H1 (cell line): ENCODE results near the gene HACD2. TPM values are rescaled to one million over a fixed set of nuclear protein-coding genes. Genes with fewer than 3 reads are reported as not detected.

Source experiments
- CTCF ChIA-PET: fragments of 300-600 bp; sonication (Branson Sonifier 250); formaldehyde crosslinking; loops from one replicate; lab custom pipeline; 2021; ENCODE audit not compliant: partially characterized antibody; lab: Charles Lee
- POLR2A ChIA-PET: fragments of 300-600 bp; sonication (Branson Sonifier 250); formaldehyde crosslinking; loops from one replicate; lab custom pipeline; 2021; ENCODE audit warnings: inconsistent platforms; ENCODE audit not compliant: partially characterized antibody; lab: Charles Lee
- DNase-seq, 2 experiments: peaks; one replicate each; pipeline versions ENCODE4 v3.0.0 to v3.0.0-alpha.2; 2010 to 2022; ENCODE audit warnings: low spot score in 2 of 2, low read depth in 1 of 2, mixed read lengths in 1 of 2
- FAIRE-seq: peaks from 2 replicates; lab custom pipeline; 2011; peaks lifted over from hg19 to GRCh38; lab: Jason Lieb, UNC
- H2AFZ ChIP-seq: 2 replicates; pipeline ENCODE4 v1.8.1; 2012; ENCODE audit warnings: low read length, inconsistent platforms
- H2AK5ac ChIP-seq: 2 replicates; pipeline ENCODE4 v1.6.1; 2013; ENCODE audit warnings: low read depth, low read length
- H2BK120ac ChIP-seq: replicated peaks from 2 replicates; pipeline ENCODE3; 2013; ENCODE audit warnings: low read depth, low read length, inconsistent platforms
- H2BK12ac ChIP-seq: 2 replicates; pipeline ENCODE4 v1.6.1; 2013; ENCODE audit warnings: low read depth, low read length
- H2BK15ac ChIP-seq: 2 replicates; pipeline ENCODE4 v1.6.1; 2013; ENCODE audit warnings: low read length
- H2BK20ac ChIP-seq: 2 replicates; pipeline ENCODE4 v1.6.1; 2013; ENCODE audit warnings: low read length
- H2BK5ac ChIP-seq: 2 replicates; pipeline ENCODE4 v1.6.1; 2013; ENCODE audit warnings: low read depth, low read length
- H3K14ac ChIP-seq: 2 replicates; pipeline ENCODE4 v1.6.1; 2013; ENCODE audit warnings: inconsistent platforms; ENCODE audit not compliant: insufficient read length
- H3K18ac ChIP-seq: 2 replicates; pipeline ENCODE4 v1.6.1; 2013; ENCODE audit warnings: low read length; ENCODE audit errors: extremely low read depth
- H3K23ac ChIP-seq: 2 replicates; pipeline ENCODE4 v1.6.1; 2013; ENCODE audit warnings: inconsistent platforms; ENCODE audit not compliant: insufficient read length
- H3K23me2 ChIP-seq: 2 replicates; pipeline ENCODE4 v1.6.1; 2013; ENCODE audit warnings: low read depth, low read length
- H3K27ac ChIP-seq: 2 replicates; pipeline ENCODE4 v1.6.1; 2011; ENCODE audit warnings: low read depth, low read length, inconsistent platforms
- H3K27me3 ChIP-seq, 4 experiments: replicated peaks in 1 of 4; 1 replicate in 1 of 4; 2 replicates in 3 of 4; pipeline versions ENCODE4 v1.6.1 to v1.8.1; 2011 to 2013; ENCODE audit warnings: low read length in 3 of 4, mild to moderate bottlenecking in 3 of 4, inconsistent platforms in 2 of 4, mixed read lengths in 2 of 4, moderate library complexity in 1 of 4; ENCODE audit not compliant: control insufficient read depth in 3 of 4, insufficient read depth in 3 of 4; ENCODE audit errors: extremely low read depth in 1 of 4
- H3K36me3 ChIP-seq, 4 experiments: 2 replicates each; pipeline versions ENCODE4 v1.6.1 to v1.8.1; 2011 to 2013; ENCODE audit warnings: mild to moderate bottlenecking in 4 of 4, low read length in 3 of 4, moderate library complexity in 2 of 4, control low read depth in 1 of 4, inconsistent platforms in 1 of 4; ENCODE audit not compliant: insufficient read depth in 4 of 4, control insufficient read depth in 2 of 4
- H3K4ac ChIP-seq: replicated peaks from 2 replicates; pipeline ENCODE3; 2013; ENCODE audit warnings: low read length, low read depth, mixed read lengths, inconsistent platforms; ENCODE audit not compliant: insufficient read length
- H3K4me1 ChIP-seq, 4 experiments: replicated peaks in 1 of 4; 1 replicate in 1 of 4; 2 replicates in 3 of 4; pipeline versions ENCODE4 v1.6.1 to v1.8.1; 2011 to 2013; ENCODE audit warnings: low read length in 3 of 4, inconsistent platforms in 2 of 4, mixed read lengths in 1 of 4; ENCODE audit not compliant: insufficient read depth in 4 of 4, control insufficient read depth in 3 of 4
- H3K4me2 ChIP-seq, 2 experiments: 2 replicates each; pipeline versions ENCODE4 v1.6.1 to v1.8.1; 2011 to 2013; ENCODE audit warnings: low read depth in 2 of 2, low read length in 2 of 2, control low read depth in 1 of 2, inconsistent platforms in 1 of 2, mild to moderate bottlenecking in 1 of 2; ENCODE audit not compliant: insufficient read depth in 1 of 2
- H3K4me3 ChIP-seq, 4 experiments: fragments of 200-600, 300-600 bp in 1 of 4; sonication (generic), shearing (Covaris generic), sonication (Bioruptor Twin) in 1 of 4; 2 replicates each; pipeline versions ENCODE4 v1.5.1 to v1.8.1; 2011 to 2016; ENCODE audit warnings: low read length in 4 of 4, low read depth in 3 of 4, control low read depth in 2 of 4, inconsistent platforms in 2 of 4, mild to moderate bottlenecking in 2 of 4, mixed read lengths in 1 of 4, moderate library complexity in 1 of 4; ENCODE audit not compliant: insufficient read depth in 2 of 4; ENCODE audit errors: extremely low read depth in 1 of 4
- H3K56ac ChIP-seq: replicated peaks from 2 replicates; pipeline ENCODE3; 2013; ENCODE audit warnings: low read depth, mild to moderate bottlenecking, mixed read lengths, low read length, inconsistent platforms; ENCODE audit not compliant: insufficient read length
- H3K79me1 ChIP-seq: 2 replicates; pipeline ENCODE4 v1.6.1; 2013; ENCODE audit warnings: low read depth, low read length, control low read depth
- H3K79me2 ChIP-seq, 2 experiments: 2 replicates each; pipeline versions ENCODE4 v1.6.1 to v1.8.1; 2012 to 2013; ENCODE audit warnings: low read length in 2 of 2, mild to moderate bottlenecking in 2 of 2, inconsistent platforms in 1 of 2; ENCODE audit not compliant: insufficient read depth in 2 of 2, control insufficient read depth in 1 of 2
- H3K9ac ChIP-seq, 4 experiments: replicated peaks in 1 of 4; 1 replicate in 1 of 4; 2 replicates in 3 of 4; pipeline versions ENCODE4 v1.6.1 to v1.8.1; 2011 to 2013; ENCODE audit warnings: low read depth in 3 of 4, low read length in 3 of 4, control low read depth in 2 of 4, mild to moderate bottlenecking in 2 of 4, moderate library complexity in 2 of 4, inconsistent platforms in 1 of 4; ENCODE audit errors: extremely low read depth in 1 of 4
- H3K9me3 ChIP-seq, 2 experiments: 2 replicates each; pipeline versions ENCODE4 v1.6.1 to v1.8.1; 2012 to 2013; ENCODE audit warnings: mild to moderate bottlenecking in 2 of 2, moderate library complexity in 2 of 2, control low read depth in 1 of 2, inconsistent platforms in 1 of 2, low read depth in 1 of 2, low read length in 1 of 2, mixed read lengths in 1 of 2; ENCODE audit not compliant: insufficient read depth in 2 of 2
- H4K20me1 ChIP-seq, 2 experiments: replicated peaks in 1 of 2; 2 replicates each; pipeline versions ENCODE3 to v1.8.1; 2011 to 2013; ENCODE audit warnings: inconsistent platforms in 2 of 2, low read length in 2 of 2, mild to moderate bottlenecking in 1 of 2; ENCODE audit not compliant: insufficient read depth in 2 of 2, control insufficient read depth in 1 of 2
- H4K5ac ChIP-seq: 2 replicates; pipeline ENCODE4 v1.6.1; 2013; ENCODE audit warnings: low read length, low read depth, mixed read lengths, inconsistent platforms; ENCODE audit not compliant: insufficient read length
- H4K8ac ChIP-seq: 2 replicates; pipeline ENCODE4 v1.8.0; 2013; ENCODE audit warnings: mild to moderate bottlenecking, moderate library complexity, low read length, inconsistent platforms; ENCODE audit not compliant: insufficient read depth; ENCODE audit errors: extremely low read depth
- H4K91ac ChIP-seq: replicated peaks from 2 replicates; pipeline ENCODE3; 2013; ENCODE audit warnings: low read length, mixed read lengths, inconsistent platforms; ENCODE audit not compliant: insufficient read length
- BRCA1 ChIP-seq: IDR thresholded peaks from 2 replicates; pipeline ENCODE4 v1.6.1; 2012; ENCODE audit warnings: low read depth, low read length, improper control_type of control experiment
- HDAC6 ChIP-seq: IDR thresholded peaks from one replicate; pipeline ENCODE4 v1.7.1; 2012; ENCODE audit warnings: low read depth, mild to moderate bottlenecking, inconsistent platforms, low read length, moderate library complexity
- MAX ChIP-seq: IDR thresholded peaks from 2 replicates; pipeline ENCODE4 v1.6.1; 2012; ENCODE audit warnings: inconsistent platforms
- PHF8 ChIP-seq: fragments of 200-600 bp; sonication (generic); conservative IDR thresholded peaks from 2 replicates; pipeline ENCODE4 v1.7.1; 2012; ENCODE audit warnings: low read depth, mild to moderate bottlenecking, inconsistent platforms, low read length, moderate library complexity
- POU5F1 ChIP-seq: IDR thresholded peaks from 2 replicates; pipeline ENCODE4 v1.6.1; 2011; ENCODE audit warnings: low read depth, mild to moderate bottlenecking, low read length, moderate library complexity
- RFX5 ChIP-seq: IDR thresholded peaks from 2 replicates; pipeline ENCODE4 v1.6.1; 2011; ENCODE audit warnings: low read depth, low read length, improper control_type of control experiment, borderline replicate concordance
- RXRA ChIP-seq: IDR thresholded peaks from 2 replicates; pipeline ENCODE4 v1.6.1; 2011; ENCODE audit warnings: low read depth, mild to moderate bottlenecking, low read length, moderate library complexity; ENCODE audit not compliant: insufficient read depth
- SP4 ChIP-seq: IDR thresholded peaks from 2 replicates; pipeline ENCODE4 v1.6.1; 2012; ENCODE audit warnings: low read length, inconsistent platforms
- TBP ChIP-seq: IDR thresholded peaks from 2 replicates; pipeline ENCODE4 v1.6.1; 2011; ENCODE audit warnings: low read depth, low read length, improper control_type of control experiment
- WGBS, 2 experiments: shearing (Covaris generic) in 1 of 2; methylation state at CpG; one replicate each; pipeline versions ENCODE4 v1.1.6 to v1.1.7; 2013 to 2015; ENCODE audit warnings: low lambda C conversion rate in 2 of 2, mixed read lengths in 2 of 2, inconsistent platforms in 1 of 2, low coverage in 1 of 2, missing lambda C conversion rate in 1 of 2; ENCODE audit not compliant: insufficient replicate concordance in 2 of 2, insufficient coverage in 1 of 2, insufficient read length in 1 of 2; ENCODE audit errors: extremely low coverage in 1 of 2, missing lambda C conversion rate in 1 of 2; 5-methylcytosine and 5-hydroxymethylcytosine counted together
- polyA plus RNA-seq, 7 experiments: library from polyadenylated mRNA; depleted of rRNA in 3 of 7; stranded (reverse) in 5 of 7; unstranded in 2 of 7; fragments of >200 nt in 5 of 7; fragments of 200-250 nt in 2 of 7; gene quantifications; 1 replicate in 5 of 7; 2 replicates in 1 of 7; 4 replicates in 1 of 7; pipeline versions ENCODE4 v1.2.1 to v1.2.3, GENCODE V29; 2011 to 2013; ENCODE audit warnings: missing spikeins in 2 of 7, mixed read lengths in 2 of 7
- total RNA-seq: library from RNA; stranded (reverse); fragmentation: NEBNext Ultra II Directional; extraction: Animal tissue kit (Norgen Biotek cat#: 25700); gene quantifications from 2 replicates; pipeline ENCODE4 v1.2.1, GENCODE V29; 2021

The HACD2 gene
- total and polyA plus RNA-seq, 2 of the 8 experiments (the other 6 are each of a cell fraction or from before 2014, with no cell fraction given), result 24.9 to 31.2 TPM

DNA sequence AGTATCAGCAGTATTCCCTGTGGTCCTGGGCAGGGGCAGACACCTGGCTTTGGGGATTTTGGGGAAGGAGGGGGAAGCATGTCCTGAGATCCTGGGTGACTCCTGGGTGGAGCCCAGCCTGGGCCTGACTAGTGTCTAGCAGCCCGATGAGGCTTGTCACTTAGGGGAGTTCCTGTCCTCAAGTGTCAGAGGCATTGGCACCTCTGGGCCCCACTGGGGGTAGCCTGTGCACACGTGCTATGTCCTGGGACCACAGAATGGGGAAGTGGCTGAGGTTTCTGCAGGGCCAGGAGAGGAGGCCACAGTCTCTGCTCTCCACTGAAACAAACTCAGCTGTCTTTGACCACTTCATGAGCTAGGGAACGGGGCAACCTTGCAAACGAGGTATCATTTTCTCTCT is 104.4 kb downstream of the HACD2 start:
- H3K4me1 ChIP-seq, result no peaks in the 10 kb centered on the region
- 88% methylated on average over 4 of the region's 4 CpGs; no CpG with 5 or more reads in 1 of the 2 experiments for WGBS, 2 experiments
- H3K14ac ChIP-seq, result no peak overlapping the region
- no peak overlapping the region for H3K23ac ChIP-seq
- no peak overlapping the region for H2AK5ac ChIP-seq
- no peak for DNase-seq
- no peak overlapping the region for H4K5ac ChIP-seq
- no peak overlapping the region for H3K9ac ChIP-seq
- H2BK120ac ChIP-seq, result no peak overlapping the region
- no peaks in the 10 kb centered on the region for H3K79me2 ChIP-seq
- H3K18ac ChIP-seq, result no peak overlapping the region
- FAIRE-seq, result no peak
- POLR2A ChIA-PET, result no interaction called here
- H2BK12ac ChIP-seq, result no peak overlapping the region
- no peak overlapping the region for H2BK20ac ChIP-seq
- no peaks in the 10 kb centered on the region for H3K9me3 ChIP-seq
- H3K36me3 ChIP-seq, result no peaks in the 10 kb centered on the region
- no peak overlapping the region for H3K27ac ChIP-seq
- no peaks in the 10 kb centered on the region for H4K20me1 ChIP-seq
- no peaks in the 10 kb centered on the region for H3K79me1 ChIP-seq
- no peaks in the 10 kb centered on the region; a peak in 1 of 7 replicates for H3K27me3 ChIP-seq
- no peak for TF ChIP-seq PHF8
- TF ChIP-seq HDAC6, result no peak
- no peak for TF ChIP-seq MAX
- TF ChIP-seq RXRA, result no peak
- no peak for TF ChIP-seq TBP
- TF ChIP-seq POU5F1, result no peak
- TF ChIP-seq RFX5, result no peak
- TF ChIP-seq SP4, result no peak
- TF ChIP-seq BRCA1, result no peak
- no peaks in the 10 kb centered on the region for H3K23me2 ChIP-seq
- no peak overlapping the region for H4K91ac ChIP-seq
- no peak overlapping the region for H2BK15ac ChIP-seq
- H3K4me2 ChIP-seq, result no peak overlapping the region
- no peak overlapping the region for H3K56ac ChIP-seq
- H3K4ac ChIP-seq, result no peak overlapping the region
- CTCF ChIA-PET, result interaction anchor here (1.1 to 2.3 kb wide), 5 partner anchors 9 to 149 kb away, joined by 3 to 10 read pairs (median 4); no protein-coding TSS in a partner anchor
- H4K8ac ChIP-seq, result no peak overlapping the region
- no peak overlapping the region for H2AFZ ChIP-seq
- no peak overlapping the region for H3K4me3 ChIP-seq
- H2BK5ac ChIP-seq, result no peak overlapping the region
